CD4-positive, alpha-beta memory T cell (primary cell): Measurements from ENCODE around the gene SHB. TPM values are rescaled to one million over a fixed set of nuclear protein-coding genes. Genes with fewer than 3 reads are reported as not detected.
A peak's percentile ranks its signal among the peaks of the same experiment; 100 is the strongest.

Experiments used
- CTCF ChIA-PET: fragments of 350-600 bp; sonication (Branson Sonifier 250); formaldehyde crosslinking; loops from one replicate; lab custom pipeline; 2021; ENCODE audit warnings: inconsistent platforms; ENCODE audit not compliant: partially characterized antibody; lab: Charles Lee
- POLR2A ChIA-PET: fragments of 350-600 bp; sonication (Branson Sonifier 250); formaldehyde crosslinking; loops from one replicate; lab custom pipeline; 2021; ENCODE audit not compliant: partially characterized antibody; lab: Charles Lee
- DNase-seq, 5 donors: peaks; one replicate each; pipeline versions ENCODE4 v3.0.0 to v3.0.0-alpha.2; 2020 to 2022; ENCODE audit warnings: mixed read lengths in 1 of 5
- H3K27ac ChIP-seq: one replicate; pipeline ENCODE4 v1.7.0; 2013; ENCODE audit warnings: low read depth, low read length
- H3K27me3 ChIP-seq: 2 replicates; pipeline ENCODE4 v1.7.0; 2013; ENCODE audit warnings: mild to moderate bottlenecking, low read length, moderate library complexity; ENCODE audit not compliant: insufficient read depth
- H3K36me3 ChIP-seq: 2 replicates; pipeline ENCODE4 v1.7.0; 2013; ENCODE audit warnings: mild to moderate bottlenecking, low read length, moderate library complexity; ENCODE audit not compliant: insufficient read depth
- H3K4me1 ChIP-seq: 2 replicates; pipeline ENCODE4 v1.7.0; 2013; ENCODE audit warnings: mild to moderate bottlenecking, low read length, moderate library complexity; ENCODE audit not compliant: insufficient read depth
- H3K4me3 ChIP-seq, 2 donors: one replicate each; pipeline ENCODE4 v1.7.0; 2013; ENCODE audit warnings: low read length in 2 of 2, mild to moderate bottlenecking in 1 of 2
- H3K9me3 ChIP-seq, 2 donors: one replicate each; pipeline ENCODE4 v1.7.0; 2013; ENCODE audit warnings: low read length in 2 of 2, control low read depth in 1 of 2; ENCODE audit not compliant: control insufficient read depth in 1 of 2
- H3K27ac Mint-ChIP-seq, 7 donors: one replicate each; pipeline ENCODE4 v1.8.0; 2020 to 2021; ENCODE audit warnings: mixed read lengths in 7 of 7, mild to moderate bottlenecking in 6 of 7, inconsistent platforms in 3 of 7, moderate library complexity in 3 of 7
- H3K27me3 Mint-ChIP-seq, 2 donors: one replicate each; pipeline ENCODE4 v1.8.0; 2020 to 2021; ENCODE audit warnings: mixed read lengths in 2 of 2
- H3K36me3 Mint-ChIP-seq, 2 donors: one replicate each; pipeline ENCODE4 v1.8.0; 2020 to 2021; ENCODE audit warnings: mixed read lengths in 2 of 2, inconsistent platforms in 1 of 2, mild to moderate bottlenecking in 1 of 2
- H3K4me1 Mint-ChIP-seq, 4 donors: one replicate each; pipeline ENCODE4 v1.8.0; 2020 to 2021; ENCODE audit warnings: mixed read lengths in 4 of 4, mild to moderate bottlenecking in 1 of 4
- H3K4me3 Mint-ChIP-seq, 8 donors: one replicate each; pipeline ENCODE4 v1.8.0; 2020 to 2021; ENCODE audit warnings: mixed read lengths in 8 of 8, mild to moderate bottlenecking in 7 of 8, moderate library complexity in 6 of 8, inconsistent platforms in 3 of 8
- H3K9me3 Mint-ChIP-seq, 8 donors: one replicate each; pipeline ENCODE4 v1.8.0; 2020 to 2021; ENCODE audit warnings: mixed read lengths in 8 of 8, mild to moderate bottlenecking in 5 of 8, inconsistent platforms in 3 of 8, moderate library complexity in 1 of 8
- intact Hi-C: fragments of 100-400 bp; cut with micrococcal nuclease; formaldehyde crosslinking; loops from one replicate; pipeline ENCODE4 v1.15.1; 2023
- polyA plus RNA-seq, 2 donors: library from polyadenylated mRNA; unstranded; fragments of 300-500 nt; fragmentation: Illumina TruSeq; gene quantifications; one replicate each; pipeline ENCODE4 v1.2.3, GENCODE V29; 2021
- total RNA-seq, 2 experiments: library from RNA; stranded (reverse); gene quantifications; one replicate each; pipeline ENCODE4 v1.2.3, GENCODE V29; 2021

Gene SHB
- total and polyA plus RNA-seq, 4 experiments from 2014 or later: 0.10 to 1.3 (median 0.49) TPM

- intact Hi-C loops: no loop called here
- Histone ChIP-seq H3K4me3 (no peak overlapping the region), H3K36me3 (no peaks in the 10 kb centered on the region), H3K4me1 (no peaks in the 10 kb centered on the region), H3K27me3 (no peaks in the 10 kb centered on the region), H3K27ac (no peak overlapping the region), H3K9me3 (no peaks in the 10 kb centered on the region)
- no peak overlapping the region for H3K27ac Mint-ChIP-seq
- H3K4me3 Mint-ChIP-seq: no peak overlapping the region
- no peak for DNase-seq
- H3K27me3 Mint-ChIP-seq: no peaks in the 10 kb centered on the region
- POLR2A ChIA-PET: no interaction called here
- CTCF ChIA-PET: no interaction called here
- peaks cover 0 to 7% (median under 1%) of the 10 kb centered on the region in 4 donors for H3K4me1 Mint-ChIP-seq
- H3K9me3 Mint-ChIP-seq: no peaks in the 10 kb centered on the region
- no peaks in the 10 kb centered on the region for H3K36me3 Mint-ChIP-seq
Observed at GRCh38 chr9:37956423-37956820, 112.6 kb downstream of the SHB start.

- Histone ChIP-seq H3K4me1 (no peaks in the 10 kb centered on the region), H3K4me3 (no peak overlapping the region), H3K36me3 (no peaks in the 10 kb centered on the region), H3K9me3 (no peaks in the 10 kb centered on the region), H3K27ac (no peak overlapping the region), H3K27me3 (no peaks in the 10 kb centered on the region)
- Mint-ChIP-seq H3K27me3 (no peaks in the 10 kb centered on the region), H3K4me3 (no peak overlapping the region), H3K4me1 (peaks cover 0 to 7% (median under 1%) of the 10 kb centered on the region in 4 donors), H3K9me3 (no peaks in the 10 kb centered on the region), H3K27ac (peak overlapping the region in 1 of 7 donors; percentile 14), H3K36me3 (no peaks in the 10 kb centered on the region)
- intact Hi-C loops: no loop called here
- ChIA-PET POLR2A (no interaction called here), CTCF (no interaction called here)
- no peak for DNase-seq
Observed at GRCh38 chr9:37955781-37956422, 113.1 kb downstream of the SHB start.

- H3K36me3 Mint-ChIP-seq: no peaks in the 10 kb centered on the region
- Histone ChIP-seq H3K27me3 (no peaks in the 10 kb centered on the region), H3K4me1 (no peaks in the 10 kb centered on the region), H3K4me3 (no peak overlapping the region), H3K9me3 (no peaks in the 10 kb centered on the region), H3K36me3 (no peaks in the 10 kb centered on the region), H3K27ac (no peak overlapping the region)
- intact Hi-C loops: no loop called here
- H3K4me3 Mint-ChIP-seq: no peak overlapping the region
- H3K4me1 Mint-ChIP-seq: peaks cover 0 to 7% (median under 1%) of the 10 kb centered on the region in 4 donors
- no peaks in the 10 kb centered on the region for H3K27me3 Mint-ChIP-seq
- peak overlapping the region in 1 of 7 donors; percentile 9 for H3K27ac Mint-ChIP-seq
- POLR2A ChIA-PET: no interaction called here
- no peak for DNase-seq
- CTCF ChIA-PET: no interaction called here
- no peaks in the 10 kb centered on the region for H3K9me3 Mint-ChIP-seq
Observed at GRCh38 chr9:37954581-37954981, 114.4 kb downstream of the SHB start.

GRCh38 chr9:37953775-37954437 is 115.1 kb downstream of the SHB start:
- no peak for DNase-seq
- Mint-ChIP-seq H3K27ac (peak overlapping the region in 3 of 7 donors; percentile 36 to 51 (median 38)), H3K9me3 (no peaks in the 10 kb centered on the region), H3K4me3 (no peak overlapping the region), H3K4me1 (peaks cover 0 to 7% (median under 1%) of the 10 kb centered on the region in 4 donors), H3K27me3 (no peaks in the 10 kb centered on the region), H3K36me3 (no peaks in the 10 kb centered on the region)
- intact Hi-C loops: no loop called here
- Histone ChIP-seq H3K36me3 (no peaks in the 10 kb centered on the region), H3K27me3 (no peaks in the 10 kb centered on the region), H3K9me3 (no peaks in the 10 kb centered on the region), H3K4me1 (no peaks in the 10 kb centered on the region), H3K4me3 (no peak overlapping the region), H3K27ac (no peak overlapping the region)
- CTCF ChIA-PET: no interaction called here
- POLR2A ChIA-PET: no interaction called here

- DNase-seq: no peak
- Histone ChIP-seq H3K9me3 (no peaks in the 10 kb centered on the region), H3K36me3 (no peaks in the 10 kb centered on the region), H3K27me3 (no peaks in the 10 kb centered on the region), H3K4me3 (no peak overlapping the region), H3K27ac (no peak overlapping the region), H3K4me1 (no peaks in the 10 kb centered on the region)
- H3K27me3 Mint-ChIP-seq: no peaks in the 10 kb centered on the region
- peaks cover 0 to 7% (median under 1%) of the 10 kb centered on the region in 4 donors for H3K4me1 Mint-ChIP-seq
- H3K36me3 Mint-ChIP-seq: no peaks in the 10 kb centered on the region
- peak overlapping the region in 1 of 7 donors; percentile 51 for H3K27ac Mint-ChIP-seq
- POLR2A ChIA-PET: no interaction called here
- no peaks in the 10 kb centered on the region for H3K9me3 Mint-ChIP-seq
- CTCF ChIA-PET: no interaction called here
- intact Hi-C loops: no loop called here
- H3K4me3 Mint-ChIP-seq: no peak overlapping the region
Observed at GRCh38 chr9:37953206-37953774, 115.7 kb downstream of the SHB start.

DNA sequence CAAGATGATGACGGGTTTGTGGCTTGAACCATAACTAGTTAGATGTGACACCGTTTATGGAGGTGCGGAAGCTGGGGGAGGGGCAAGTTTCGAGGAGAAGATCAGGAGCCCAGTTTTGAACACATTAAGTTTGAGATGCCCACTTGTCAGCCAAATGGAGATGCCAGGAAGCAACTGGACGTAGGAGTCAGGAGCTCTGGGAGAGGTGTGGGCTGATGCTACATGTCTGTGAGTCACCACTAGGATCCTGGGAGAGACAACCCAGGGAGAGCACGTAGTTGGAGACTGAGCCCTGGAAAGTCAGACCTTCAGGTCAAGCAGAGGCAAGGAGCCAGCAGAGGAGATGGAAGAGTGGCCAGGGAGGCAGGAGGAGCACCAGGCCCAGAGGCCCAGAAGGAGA is 116.3 kb downstream of the SHB start:
- no peak overlapping the region for H3K27ac ChIP-seq
- Mint-ChIP-seq H3K4me3 (peak overlapping the region in 1 of 8 donors; percentile 36), H3K27ac (no peak overlapping the region), H3K9me3 (no peaks in the 10 kb centered on the region), H3K36me3 (no peaks in the 10 kb centered on the region), H3K27me3 (no peaks in the 10 kb centered on the region), H3K4me1 (peaks cover 0 to 7% (median under 1%) of the 10 kb centered on the region in 4 donors)
- DNase-seq: no peak
- H3K9me3 ChIP-seq: no peaks in the 10 kb centered on the region
- no peaks in the 10 kb centered on the region for H3K4me1 ChIP-seq
- POLR2A ChIA-PET: no interaction called here
- no peaks in the 10 kb centered on the region for H3K27me3 ChIP-seq
- intact Hi-C loops: no loop called here
- H3K4me3 ChIP-seq: no peak overlapping the region
- CTCF ChIA-PET: no interaction called here
- no peaks in the 10 kb centered on the region for H3K36me3 ChIP-seq

GRCh38 chr9:37951671-37952449 is 117.2 kb downstream of the SHB start:
- intact Hi-C loops: no loop called here
- Histone ChIP-seq H3K4me3 (no peak overlapping the region), H3K9me3 (no peaks in the 10 kb centered on the region), H3K36me3 (no peaks in the 10 kb centered on the region), H3K27ac (no peak overlapping the region), H3K4me1 (no peaks in the 10 kb centered on the region), H3K27me3 (no peaks in the 10 kb centered on the region)
- Mint-ChIP-seq H3K27ac (no peak overlapping the region), H3K4me3 (no peak overlapping the region), H3K27me3 (no peaks in the 10 kb centered on the region), H3K4me1 (peaks cover 0 to 7% (median under 1%) of the 10 kb centered on the region in 4 donors), H3K9me3 (no peaks in the 10 kb centered on the region), H3K36me3 (no peaks in the 10 kb centered on the region)
- ChIA-PET POLR2A (no interaction called here), CTCF (no interaction called here)
- DNase-seq: no peak
